Measurements from ENCODE around the gene RASGRP1. TPM values are rescaled to one million over a fixed set of nuclear protein-coding genes. Genes with fewer than 3 reads are reported as not detected.

RASGRP1 gene
- polyA plus RNA-seq, 1 of the 3 experiments (the other 2 are of a cell fraction), result 0.03 TPM

GRCh38 chr15:38535491-38536200 is 29.0 kb downstream of the RASGRP1 start:
- 56% methylated on average over 7 of the region's 8 CpGs for WGBS (ENCODE audit: low lambda C conversion rate)

More at GRCh38 chr15:38535491-38536200, 29.0 kb downstream of the RASGRP1 start:
- Histone ChIP-seq H3K9me2 (no peaks in the 10 kb centered on the region), H3K4me2 (no peak overlapping the region), H3F3A (replicated peaks; ENCODE audit: insufficient read depth) (peaks cover 6% of the 10 kb centered on the region), H4K20me1 (ENCODE audit: insufficient read depth) (no peaks in the 10 kb centered on the region), H3K4me3 (ENCODE audit: low read depth in 2 of 2, low read length in 1 of 2) (no peak overlapping the region), H2AFZ (ENCODE audit: low read depth) (no peak overlapping the region), H3K36me3 (replicated peaks in 1 of 2; ENCODE audit: control insufficient read depth in 1 of 2, insufficient read depth in 2 of 2, low read length in 1 of 2) (no peaks in the 10 kb centered on the region), H3K27me3 (ENCODE audit: insufficient read depth) (no peaks in the 10 kb centered on the region), H3K79me2 (ENCODE audit: insufficient read depth) (no peaks in the 10 kb centered on the region), H3K9me3 (no peaks in the 10 kb centered on the region), H3K9ac (no peak overlapping the region), H3K4me1 (ENCODE audit: control insufficient read depth in 1 of 2, insufficient read depth in 2 of 2, low read depth in 1 of 2, low read length in 1 of 2) (peaks cover 0 to 6% of the 10 kb centered on the region in 2 experiments; a peak in 1 of 4 replicates), H3K27ac (ENCODE audit: low read depth in 2 of 2, low read length in 1 of 2) (peak overlapping the region in 1 of 2 experiments; percentile 71; a peak in 2 of 4 replicates)
- ChIA-PET CTCF (interaction anchor here (0.8 to 2.5 kb wide), 3 partner anchors 9 to 155 kb away, joined by 3 to 15 read pairs (median 3); partner anchors contain the start of gene RASGRP1), POLR2A (interaction anchor here (0.6 kb wide), 1 partner anchor 1111 kb away, joined by 3 read pairs; no protein-coding TSS in a partner anchor)
- no peak for TF ChIP-seq TEAD4 (IDR thresholded peaks at IDR 0.05; ENCODE audit: borderline replicate concordance, insufficient read depth)
- TF ChIP-seq USF1 (IDR thresholded peaks at IDR 0.05; ENCODE audit: borderline replicate concordance, low read depth), result no peak
- TF ChIP-seq TAF1 (IDR thresholded peaks at IDR 0.05; ENCODE audit: borderline replicate concordance, low read depth, low read length), result no peak
- no peak for TF ChIP-seq YY1 (IDR thresholded peaks at IDR 0.05; ENCODE audit: low read depth)
- no peak for TF ChIP-seq SMC3 (IDR thresholded peaks at IDR 0.05; ENCODE audit: low read depth, low read length)
- no peak for TF ChIP-seq CHD2 (IDR thresholded peaks at IDR 0.05; ENCODE audit: low read length, partially characterized antibody)
- TF ChIP-seq MAX (IDR thresholded peaks at IDR 0.05; ENCODE audit: low read depth), result no peak
- TF ChIP-seq MXI1 (IDR thresholded peaks at IDR 0.05; ENCODE audit: low read depth, low read length), result no peak
- TF ChIP-seq RCOR1 (IDR thresholded peaks at IDR 0.05; ENCODE audit: low read length), result no peak
- TF ChIP-seq IRF3 (IDR thresholded peaks at IDR 0.05; ENCODE audit: low read depth, low read length), result no peak
- no peak for TF ChIP-seq FOXJ3 (CRISPR knock-in tag; IDR thresholded peaks at IDR 0.05)
- no peak for TF ChIP-seq GABPA (IDR thresholded peaks at IDR 0.05; ENCODE audit: low read depth)
- TF ChIP-seq PBX3 (IDR thresholded peaks at IDR 0.05), result no peak
- TF ChIP-seq RXRA (IDR thresholded peaks at IDR 0.05; ENCODE audit: borderline replicate concordance, low read depth), result no peak
- DNase-seq, result no peak

All from SK-N-SH (cell line).